HepG2 (cell line): Measurements from ENCODE around the gene RMI2. TPM values are rescaled to one million over a fixed set of nuclear protein-coding genes. Genes with fewer than 3 reads are reported as not detected.
A peak's percentile ranks its signal among the peaks of the same experiment; 100 is the strongest.

ENCODE experiments used
- ATAC-seq: fragments of 200-7000 bp; cut with Tn5 transposase; 3 replicates; pipeline ENCODE4 v1.9.1; 2020; ENCODE audit warnings: mild to moderate bottlenecking, moderate library complexity
- BruUV-seq: library from RNA; stranded (reverse); fragments of 400-500 nt; replicated peaks from 2 replicates; lab custom pipeline; 2021; lab: Mats Ljungman, UMichigan
- CTCF ChIA-PET: fragments of 300-600 bp; formaldehyde crosslinking; extraction: SDS; loops from one replicate; lab custom pipeline; 2021; ENCODE audit warnings: low total read pairs, inconsistent platforms, low intra/inter-chr PET ratio; lab: Yijun Ruan, JAX
- POLR2A ChIA-PET: fragments of 350-600 bp; sonication (Branson Sonifier 250); formaldehyde crosslinking; loops from one replicate; lab custom pipeline; 2020; ENCODE audit warnings: antibody characterized with exemption, inconsistent platforms; lab: Yijun Ruan, JAX
- DNase-seq: peaks from one replicate; pipeline ENCODE4 v3.0.0-alpha.2; 2015; ENCODE audit warnings: low spot score
- FAIRE-seq: peaks from 3 replicates; lab custom pipeline; 2011; peaks lifted over from hg19 to GRCh38; lab: Jason Lieb, UNC
- H2AFZ ChIP-seq: one replicate; pipeline ENCODE4 v1.6.1; 2011; ENCODE audit warnings: low read length, inconsistent platforms
- H3K27ac ChIP-seq: fragments of 300-600 bp; 3 replicates; pipeline ENCODE4 v1.8.0; 2011; ENCODE audit warnings: mixed run types, mild to moderate bottlenecking, mixed read lengths, low read length, inconsistent platforms; ENCODE audit not compliant: insufficient read depth; ENCODE audit errors: extremely low read length
- H3K27me3 ChIP-seq, 2 experiments: fragments of 200-600 bp in 1 of 2; 2 replicates in 1 of 2; 3 replicates in 1 of 2; pipeline versions ENCODE4 v1.6.0 to v1.8.0; 2011; ENCODE audit warnings: low read length in 2 of 2, mild to moderate bottlenecking in 2 of 2, moderate library complexity in 2 of 2, inconsistent platforms in 1 of 2; ENCODE audit not compliant: insufficient read depth in 2 of 2, control insufficient read depth in 1 of 2
- H3K36me3 ChIP-seq, 2 experiments: fragments of 200-600 bp in 1 of 2; replicated peaks in 1 of 2; 2 replicates in 1 of 2; 3 replicates in 1 of 2; pipeline versions ENCODE4 v1.5.1 to v1.8.0; 2011; ENCODE audit warnings: low read length in 2 of 2, inconsistent platforms in 1 of 2; ENCODE audit not compliant: insufficient read depth in 2 of 2, control insufficient read depth in 1 of 2
- H3K4me1 ChIP-seq: 2 replicates; pipeline ENCODE4 v1.5.1; 2012; ENCODE audit warnings: low read length, inconsistent platforms; ENCODE audit not compliant: insufficient read depth
- H3K4me2 ChIP-seq: 2 replicates; pipeline ENCODE4 v1.6.0; 2011; ENCODE audit warnings: low read depth, low read length, inconsistent platforms
- H3K4me3 ChIP-seq, 3 experiments: fragments of 200-600 bp in 1 of 3; sonication (generic), shearing (Covaris generic) in 1 of 3; replicated peaks in 1 of 3; 2 replicates each; pipeline ENCODE4 v1.5.1; 2011 to 2016; ENCODE audit warnings: low read length in 3 of 3, inconsistent platforms in 2 of 3, low read depth in 2 of 3, mild to moderate bottlenecking in 2 of 3, control low read depth in 1 of 3, mixed read lengths in 1 of 3; ENCODE audit not compliant: insufficient read depth in 1 of 3
- H3K79me2 ChIP-seq: one replicate; pipeline ENCODE4 v1.6.1; 2011; ENCODE audit warnings: low read length, inconsistent platforms; ENCODE audit not compliant: insufficient read depth
- H3K9ac ChIP-seq: 2 replicates; pipeline ENCODE4 v1.6.0; 2011; ENCODE audit warnings: mild to moderate bottlenecking, low read depth, low read length, inconsistent platforms; ENCODE audit not compliant: insufficient read depth
- H3K9me3 ChIP-seq: 2 replicates; pipeline ENCODE4 v1.5.1; 2012; ENCODE audit warnings: mild to moderate bottlenecking, low read length
- H4K20me1 ChIP-seq: 2 replicates; pipeline ENCODE4 v1.6.0; 2011; ENCODE audit warnings: inconsistent platforms, mild to moderate bottlenecking, low read length, moderate library complexity; ENCODE audit not compliant: insufficient read depth
- CREBL2 ChIP-seq: sonication (generic); formaldehyde crosslinking; IDR thresholded peaks from 2 replicates; pipeline ENCODE4 v1.8.1; 2023; ENCODE audit warnings: missing genetic modification reagents, mild to moderate bottlenecking, borderline replicate concordance
- DPF2 ChIP-seq: sonication (generic); formaldehyde crosslinking; IDR thresholded peaks from 2 replicates; pipeline ENCODE4 v1.4.0; 2020; ENCODE audit warnings: mild to moderate bottlenecking, low read depth, missing genetic modification reagents, borderline replicate concordance
- GPBP1L1 ChIP-seq: sonication (generic); formaldehyde crosslinking; IDR thresholded peaks from 2 replicates; pipeline ENCODE4 v1.5.0; 2020; ENCODE audit warnings: mild to moderate bottlenecking, missing genetic modification reagents
- HMGXB4 ChIP-seq, 2 experiments: sonication (generic) in 1 of 2; formaldehyde crosslinking in 1 of 2; IDR thresholded peaks; 2 replicates each; pipeline versions ENCODE4 v1.4.0 to v1.6.1; 2018 to 2020; ENCODE audit warnings: missing genetic modification reagents in 2 of 2, borderline replicate concordance in 1 of 2, low read depth in 1 of 2, mild to moderate bottlenecking in 1 of 2, missing biosample characterization in 1 of 2
- HNRNPUL1 ChIP-seq: fragments of 200-400 bp; formaldehyde crosslinking; IDR thresholded peaks from 2 replicates; pipeline ENCODE4 v1.6.1; 2017; ENCODE audit warnings: low read depth, mild to moderate bottlenecking, low read length, moderate library complexity
- KAT7 ChIP-seq: IDR thresholded peaks from 2 replicates; pipeline ENCODE4 v1.6.1; 2018; ENCODE audit warnings: borderline replicate concordance, missing compliant biosample characterization
- MATR3 ChIP-seq: sonication (generic); formaldehyde crosslinking; IDR thresholded peaks from 2 replicates; pipeline ENCODE4 v1.4.0; 2020; ENCODE audit warnings: missing genetic modification reagents
- ZHX2 ChIP-seq, 2 experiments: sonication (generic) in 1 of 2; formaldehyde crosslinking in 1 of 2; IDR thresholded peaks; 2 replicates each; pipeline versions ENCODE4 v1.6.1 to v1.9.0; 2014 to 2022; ENCODE audit warnings: antibody characterized with exemption in 1 of 2, borderline replicate concordance in 1 of 2, inconsistent platforms in 1 of 2, low read depth in 1 of 2, missing genetic modification reagents in 1 of 2
- ZNF280B ChIP-seq: sonication (generic); formaldehyde crosslinking; IDR thresholded peaks from 2 replicates; pipeline ENCODE4 v1.5.0; 2020; ENCODE audit warnings: missing genetic modification reagents, mild to moderate bottlenecking, borderline replicate concordance
- ZNF292 ChIP-seq: sonication (generic); formaldehyde crosslinking; IDR thresholded peaks from 2 replicates; pipeline ENCODE4 v1.8.1; 2022; ENCODE audit warnings: mild to moderate bottlenecking, low read depth, missing genetic modification reagents, borderline replicate concordance
- WGBS: methylation state at CpG from one replicate; pipeline ENCODE4 v1.1.6; 2017; ENCODE audit warnings: low lambda C conversion rate; 5-methylcytosine and 5-hydroxymethylcytosine counted together
- in situ Hi-C: cut with HindIII; loops from 2 replicates; pipeline ENCODE4 v1.10.0; 2017; ENCODE audit warnings: low pct_unique_long_range_greater_than_20kb; ENCODE audit not compliant: extremely low pct_ligation_motif_present
- intact Hi-C: fragments of 100-400 bp; cut with micrococcal nuclease; formaldehyde crosslinking; loops from one replicate; pipeline ENCODE4 v1.10.0; 2022; ENCODE audit not compliant: unreplicated experiment
- polyA plus RNA-seq, 8 experiments: library from polyadenylated mRNA; depleted of rRNA in 3 of 8; stranded (reverse) in 7 of 8; unstranded in 1 of 8; fragments of >200 nt; fragmentation: Illumina TruSeq in 4 of 8; extraction: Trizol in 4 of 8; gene quantifications; 2 replicates each; pipeline versions ENCODE4 v1.2.1 to v1.2.3, GENCODE V29; 2011 to 2016; ENCODE audit warnings: low read depth in 4 of 8, missing spikeins in 1 of 8, mixed read lengths in 1 of 8; ENCODE audit not compliant: insufficient read depth in 1 of 8
- total RNA-seq, 5 experiments: library from RNA; depleted of rRNA; stranded (reverse); fragments of >200 nt; fragmentation: Illumina TruSeq; extraction: Trizol; gene quantifications; 2 replicates each; pipeline ENCODE4 v1.2.3, GENCODE V29; 2016; ENCODE audit warnings: low read depth in 1 of 5

RMI2 gene
- total and polyA plus RNA-seq, 2 of the 13 experiments (the other 11 are each of a cell fraction or from before 2014, with no cell fraction given), result 24.5 to 55.7 TPM

GRCh38 chr16:11386054-11386680, 40.9 kb downstream of the RMI2 start:
- ChIA-PET POLR2A (interaction anchor here (1.1 to 4.1 kb wide), 4 partner anchors 8 to 130 kb away, joined by 3 to 31 read pairs (median 7); partner anchors contain the start of gene SOCS1), CTCF (no interaction called here)
- peaks cover 32 to 77% of the 10 kb centered on the region in 2 experiments for H3K27me3 ChIP-seq
- peaks cover 38% of the 10 kb centered on the region for H3K4me1 ChIP-seq
- BruUV-seq, result no TSS peak
- no peak for DNase-seq
- ATAC-seq, result no peak
- no peak overlapping the region for H3K27ac ChIP-seq
- no peak for FAIRE-seq
- in situ Hi-C loops, result no loop called here
- WGBS, result 52% methylated on average over 10 of the region's 12 CpGs
- intact Hi-C loops, result no loop called here
- H3K4me3 ChIP-seq, result no peak overlapping the region
- H3K4me2 ChIP-seq, result no peak overlapping the region; the same call in 1 of the 2 replicates
- H3K79me2 ChIP-seq, result no peaks in the 10 kb centered on the region
- H3K9ac ChIP-seq, result no peak overlapping the region
- no peaks in the 10 kb centered on the region for H3K9me3 ChIP-seq
- H2AFZ ChIP-seq, result no peak overlapping the region
- H4K20me1 ChIP-seq, result no peaks in the 10 kb centered on the region
- H3K36me3 ChIP-seq, result no peaks in the 10 kb centered on the region
- no peak for TF ChIP-seq HNRNPUL1
- no peak for TF ChIP-seq GPBP1L1 (CRISPR knock-in tag)
- no peak for TF ChIP-seq ZNF280B
- TF ChIP-seq KAT7 (CRISPR knock-in tag), result no peak
- TF ChIP-seq ZNF292, result no peak
- TF ChIP-seq MATR3, result 0 out of 2 replicates have a peak, but pooled peaks have one; percentile 63
- no peak for TF ChIP-seq ZHX2 (IDR thresholded peaks at IDR 0.05; ENCODE audit: low read depth)
- TF ChIP-seq ZHX2 (CRISPR knock-in tag; IDR thresholded peaks at IDR 0.05; ENCODE audit: borderline replicate concordance), result no peak
- no peak for TF ChIP-seq DPF2
- no peak for TF ChIP-seq CREBL2 (CRISPR knock-in tag)
- TF ChIP-seq HMGXB4 (CRISPR knock-in tag; IDR thresholded peaks at IDR 0.05; ENCODE audit: borderline replicate concordance in 1 of 2, low read depth in 1 of 2), result no peak
